Measurements from ENCODE around the gene DEDD2. TPM values are rescaled to one million over a fixed set of nuclear protein-coding genes. Genes with fewer than 3 reads are reported as not detected.
"Not testable (repeated sequence)": the region's sequence is repeated elsewhere in the genome, so short reads cannot be mapped to it uniquely, and the experiment has no call there.

Gene DEDD2
- 10 to 100 TPM; 56.5 to 58.7 TPM for total RNA-seq
- polyA plus RNA-seq: 100 to 1,000 TPM; 117 to 149 (median 133) TPM
- 23.8 to 134 (median 49.0) reads per million in 6 experiments for total RNA-seq

GRCh38 chr19:42217520-42218437 lies at the start of gene DEDD2:
TSS of gene DEDD2 (minus strand) at chr19:42217677. CDS start at chr19:42217007, 670 bp downstream.
- DNase-seq (peak; percentile 99 to 100 (median 100)), ATAC-seq (peak; percentile 75 to 78)
- Mint-ChIP-seq H3K4me1 (peaks cover 43 to 86% (median 83%) of the 10 kb centered on the region in 4 donors), H3K9me3 (no peaks in the 10 kb centered on the region), H3K27me3 (peaks cover 0 to 2% (median 0%) of the 10 kb centered on the region in 5 donors), H3K36me3 (peaks cover 0 to 36% (median 7%) of the 10 kb centered on the region in 3 donors), H3K4me3 (peak within 1 kb of the TSS; percentile 91 to 97 (median 94)), H3K27ac (peak within 1 kb of the TSS; percentile 94 to 100 (median 98))
- POLR2A ChIA-PET: interaction anchor here (0.5 to 7.7 kb wide), 10 partner anchors 10 to 340 kb away, joined by 3 to 62 read pairs (median 6); partner anchors contain the start of genes GSK3A and POU2F2

GRCh38 chr19:42266928-42267603 lies 49.6 kb upstream of the DEDD2 start:
- Mint-ChIP-seq H3K27ac (peak overlapping the region in 1 of 10 donors; percentile 32), H3K4me1 (peaks cover 0 to 31% (median 24%) of the 10 kb centered on the region in 4 donors)
- not testable (repeated sequence) for H3K4me3 Mint-ChIP-seq, ATAC-seq, H3K27me3 Mint-ChIP-seq, H3K9me3 Mint-ChIP-seq, H3K36me3 Mint-ChIP-seq, DNase-seq
- POLR2A ChIA-PET: interaction anchor here (0.6 to 4.9 kb wide), 6 partner anchors 12 to 38 kb away, joined by 3 to 59 read pairs (median 8); partner anchors contain the start of gene ERF

GRCh38 chr19:42266105-42266504 lies 48.6 kb upstream of the DEDD2 start:
- H3K9me3 Mint-ChIP-seq, DNase-seq, H3K4me3 Mint-ChIP-seq, H3K36me3 Mint-ChIP-seq, ATAC-seq, H3K27me3 Mint-ChIP-seq: not testable (repeated sequence)
- Mint-ChIP-seq H3K27ac (peak overlapping the region in 2 of 10 donors; percentile 25 to 62), H3K4me1 (peaks cover 0 to 24% (median 18%) of the 10 kb centered on the region in 4 donors)
- POLR2A ChIA-PET: interaction anchor here (0.6 kb wide), 1 partner anchor 332 kb away, joined by 4 read pairs; no protein-coding TSS in a partner anchor

- Mint-ChIP-seq H3K9me3 (no peaks in the 10 kb centered on the region), H3K27me3 (no peaks in the 10 kb centered on the region), H3K4me3 (no peak overlapping the region), H3K27ac (no peak overlapping the region), H3K36me3 (no peaks in the 10 kb centered on the region), H3K4me1 (peaks cover under 1 to 4% (median under 1%) of the 10 kb centered on the region in 4 donors)
- POLR2A ChIA-PET: no interaction called here
- DNase-seq (no peak), ATAC-seq (no peak)
Measured at GRCh38 chr19:42261763-42262162, 44.3 kb upstream of the DEDD2 start.

GRCh38 chr19:42257842-42258241 lies 40.4 kb upstream of the DEDD2 start:
- H3K9me3 Mint-ChIP-seq, H3K36me3 Mint-ChIP-seq, H3K27me3 Mint-ChIP-seq, DNase-seq, H3K4me3 Mint-ChIP-seq, ATAC-seq: not testable (repeated sequence)
- POLR2A ChIA-PET: interaction anchor here (0.6 to 1.6 kb wide), 6 partner anchors 8 to 1352 kb away, joined by 3 to 7 read pairs (median 4); no protein-coding TSS in a partner anchor
- H3K27ac Mint-ChIP-seq: peak overlapping the region in 1 of 10 donors; percentile 63
- H3K4me1 Mint-ChIP-seq: peaks cover 3 to 19% (median 11%) of the 10 kb centered on the region in 4 donors

- POLR2A ChIA-PET: interaction anchor here (0.8 to 3.4 kb wide), 6 partner anchors 12 to 58 kb away, joined by 3 to 23 read pairs (median 4); partner anchors contain the start of gene GSK3A
- H3K4me1 Mint-ChIP-seq: peaks cover 13 to 35% (median 26%) of the 10 kb centered on the region in 4 donors
- H3K4me3 Mint-ChIP-seq: peak overlapping the region; percentile 77 to 92 (median 82)
- no peak for ATAC-seq
- no peaks in the 10 kb centered on the region for H3K9me3 Mint-ChIP-seq
- no peak for DNase-seq
- no peaks in the 10 kb centered on the region for H3K27me3 Mint-ChIP-seq
- H3K27ac Mint-ChIP-seq: peak overlapping the region; percentile 58 to 95 (median 79)
- peaks cover 0 to 5% (median 0%) of the 10 kb centered on the region in 3 donors for H3K36me3 Mint-ChIP-seq
Measured at GRCh38 chr19:42255766-42256745, 38.6 kb upstream of the DEDD2 start.

GRCh38 chr19:42254850-42255765 lies 37.6 kb upstream of the DEDD2 start, which contains the start of gene ERF:
TSS of gene ERF (minus strand) at chr19:42255128. CDS start at chr19:42254999, 129 bp downstream.
- Mint-ChIP-seq H3K4me1 (peaks cover 16 to 45% (median 35%) of the 10 kb centered on the region in 4 donors), H3K27me3 (no peaks in the 10 kb centered on the region), H3K27ac (peak within 1 kb of the TSS in 9 of 10 donors; percentile 67 to 96 (median 92)), H3K36me3 (peaks cover 0 to 5% (median 0%) of the 10 kb centered on the region in 3 donors), H3K4me3 (peak within 1 kb of the TSS; percentile 77 to 92 (median 82)), H3K9me3 (no peaks in the 10 kb centered on the region)
- POLR2A ChIA-PET: interaction anchor here (0.7 to 3.4 kb wide), 7 partner anchors 11 to 57 kb away, joined by 3 to 23 read pairs (median 4); partner anchors contain the start of gene GSK3A
- ATAC-seq (peak; percentile 64 to 78), DNase-seq (peak; percentile 89 to 97 (median 94))

GRCh38 chr19:42254089-42254849 lies 36.8 kb upstream of the DEDD2 start:
- POLR2A ChIA-PET: interaction anchor here (1.4 to 3.4 kb wide), 2 partner anchors 10 to 26 kb away, joined by 4 to 23 read pairs; partner anchors contain the start of gene GSK3A
- peak; percentile 64 to 91 (median 78) for DNase-seq
- Mint-ChIP-seq H3K36me3 (peaks cover 0 to 7% (median 2%) of the 10 kb centered on the region in 3 donors), H3K4me3 (peak overlapping the region; percentile 73 to 92 (median 82)), H3K27me3 (no peaks in the 10 kb centered on the region), H3K4me1 (peaks cover 16 to 53% (median 40%) of the 10 kb centered on the region in 4 donors), H3K9me3 (no peaks in the 10 kb centered on the region), H3K27ac (peak overlapping the region in 8 of 10 donors; percentile 57 to 96 (median 90))
- peak; percentile 50 to 51 for ATAC-seq

GRCh38 chr19:42253245-42254088 lies 36.0 kb upstream of the DEDD2 start:
- H3K36me3 Mint-ChIP-seq: peaks cover 0 to 10% (median 2%) of the 10 kb centered on the region in 3 donors
- peak overlapping the region; percentile 86 to 98 (median 92) for H3K4me3 Mint-ChIP-seq

More at GRCh38 chr19:42253245-42254088, 36.0 kb upstream of the DEDD2 start:
- Mint-ChIP-seq H3K9me3 (no peaks in the 10 kb centered on the region), H3K4me1 (peaks cover 16 to 61% (median 41%) of the 10 kb centered on the region in 4 donors), H3K27ac (peak overlapping the region; percentile 73 to 98 (median 96)), H3K27me3 (no peaks in the 10 kb centered on the region)
- ATAC-seq (peak; percentile 19 to 26), DNase-seq (peak; percentile 39 to 80 (median 54))
- POLR2A ChIA-PET: interaction anchor here (1.4 to 2.7 kb wide), 3 partner anchors 10 to 27 kb away, joined by 4 to 20 read pairs (median 12); partner anchors contain the start of genes CIC and GSK3A
